ENCODE measurements around the gene PRKCA.

The PRKCA gene

GRCh38 chr17:66415366-66416206 is 113.2 kb downstream of the PRKCA start:
- DNase-seq = no peak

GRCh38 chr17:66416207-66416940 is 114.0 kb downstream of the PRKCA start:
- DNase-seq = no peak

DNA sequence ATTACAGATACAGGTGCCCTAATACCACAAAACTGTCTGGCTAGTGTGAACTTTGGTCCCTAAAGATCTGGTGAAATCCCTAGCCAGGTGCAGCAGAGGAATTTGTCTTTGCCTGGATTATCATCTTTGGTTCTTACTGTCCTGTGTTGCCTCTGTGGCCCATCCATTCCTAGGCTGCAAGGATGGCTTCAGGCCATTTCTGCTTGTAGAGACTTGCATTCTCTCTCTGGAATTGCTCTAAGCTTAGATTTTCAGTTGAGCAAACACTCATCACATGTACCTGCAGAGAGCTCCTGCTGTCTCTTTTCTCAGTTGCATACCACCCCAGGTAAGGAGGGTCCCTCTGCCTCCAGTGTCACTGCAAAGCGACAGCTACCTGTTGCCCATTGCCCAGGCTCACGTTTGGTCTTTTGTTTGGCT is 114.9 kb downstream of the PRKCA start:
- DNase-seq = no peak

- DNase-seq = no peak
These were observed 118.6 kb downstream of the PRKCA start for GRCh38 chr17:66420961-66421371.

GRCh38 chr17:66422186-66422585 is 119.8 kb downstream of the PRKCA start:
- no peak for DNase-seq

- DNase-seq = no peak
These were observed 120.9 kb downstream of the PRKCA start for GRCh38 chr17:66423056-66423955.

DNA sequence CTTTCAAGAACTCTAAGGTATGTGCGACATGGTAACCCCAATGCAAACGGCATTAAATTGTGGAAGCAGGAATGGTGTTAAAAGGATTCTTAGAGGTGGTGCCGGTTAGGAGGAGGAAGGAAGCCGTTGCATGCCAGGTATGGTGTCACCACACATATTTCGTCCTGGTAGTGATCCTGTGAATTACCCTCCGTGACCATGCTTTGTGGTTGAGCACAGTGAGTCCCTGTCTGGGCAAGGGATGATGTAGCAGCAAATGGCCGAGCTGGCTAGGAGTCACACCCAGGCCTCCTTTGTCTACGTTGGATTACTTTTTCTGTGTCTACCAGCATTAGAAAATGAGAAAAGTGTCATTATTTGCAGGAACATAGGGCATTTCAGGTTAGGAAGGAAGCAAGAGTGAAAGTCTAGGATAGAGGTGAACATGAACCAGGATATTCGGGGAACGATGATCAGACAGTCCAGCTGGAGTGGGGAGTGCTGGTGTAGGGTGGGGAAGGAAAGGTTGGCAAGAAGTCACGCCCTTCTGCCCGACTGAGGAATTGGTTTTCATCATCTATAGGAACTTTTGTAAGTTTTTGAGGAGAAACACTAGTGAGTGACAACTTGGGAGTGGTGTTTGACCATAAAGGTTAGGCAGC is 123.5 kb downstream of the PRKCA start:
- no peak for DNase-seq

- DNase-seq = peak in 4 of 5 donors; percentile 18 to 85 (median 28)
These were observed 124.1 kb downstream of the PRKCA start for GRCh38 chr17:66426397-66427033.

DNA sequence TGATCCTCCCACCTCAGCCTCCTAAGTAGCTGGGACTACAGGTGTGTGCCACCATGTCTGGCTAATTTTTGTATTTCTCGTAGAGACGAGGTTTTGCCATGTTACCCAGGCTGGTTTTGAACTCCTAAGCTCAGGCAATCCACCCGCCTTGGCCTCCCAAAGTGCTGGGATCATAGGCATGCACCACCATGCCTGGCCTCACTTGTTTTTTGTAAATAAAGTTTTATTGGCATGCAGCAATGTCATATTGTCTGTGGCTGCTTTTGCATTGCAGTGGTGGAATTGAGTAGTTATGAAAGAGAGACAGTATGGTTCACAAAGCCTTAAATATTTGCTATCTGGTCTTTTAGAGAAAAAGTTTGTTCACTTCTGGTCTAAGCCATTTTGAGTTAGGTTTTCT is 124.7 kb downstream of the PRKCA start:
- DNase-seq = no peak

GRCh38 chr17:66429680-66430079 is 127.3 kb downstream of the PRKCA start:
- DNase-seq = no peak

DNA sequence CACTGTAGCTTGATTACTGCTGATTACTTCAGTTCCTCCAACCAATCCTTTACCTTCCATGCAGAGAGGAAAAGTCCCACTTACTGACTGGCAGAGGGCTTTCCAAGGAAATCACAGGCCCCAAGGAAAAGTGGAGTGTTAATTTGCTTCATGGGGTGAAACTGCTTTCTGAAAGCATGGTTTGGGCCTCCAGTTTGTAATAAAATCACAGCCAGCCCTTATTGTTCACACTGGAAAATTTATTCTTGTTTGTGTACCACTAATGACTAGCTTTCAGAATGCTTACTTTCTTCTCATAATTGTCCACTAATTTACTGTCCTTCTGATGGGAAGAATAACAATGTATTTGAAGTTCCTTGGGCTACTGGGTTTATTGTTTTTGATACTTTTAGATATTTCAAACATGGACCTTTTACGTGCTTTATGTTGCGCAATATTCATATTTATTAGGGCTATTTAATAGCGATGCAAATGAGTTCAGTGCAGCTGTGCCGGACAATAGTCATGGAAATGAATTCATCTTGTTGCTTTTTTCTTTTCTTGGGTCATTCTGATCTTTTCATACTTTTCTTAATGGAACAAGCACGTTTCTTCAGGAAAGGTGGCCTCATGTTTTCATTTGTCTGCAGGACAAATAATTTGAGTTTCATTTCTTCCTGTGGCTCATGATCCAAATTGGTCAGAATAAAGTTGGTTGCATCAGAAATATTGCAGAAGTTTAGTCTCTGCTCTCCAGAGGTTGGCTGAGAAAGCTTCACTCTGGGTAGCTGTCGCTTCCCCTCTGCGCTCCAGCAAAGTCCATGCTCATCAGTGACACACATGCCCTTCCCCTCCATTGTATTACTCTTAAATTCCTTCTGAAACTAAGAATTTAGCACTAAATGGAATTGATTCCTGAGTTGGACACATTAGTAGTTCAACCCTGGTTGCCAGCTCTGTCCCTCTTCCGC is 128.7 kb downstream of the PRKCA start:
- no peak for DNase-seq

GRCh38 chr17:66431910-66432309 is 129.5 kb downstream of the PRKCA start:
- no peak for DNase-seq

DNA sequence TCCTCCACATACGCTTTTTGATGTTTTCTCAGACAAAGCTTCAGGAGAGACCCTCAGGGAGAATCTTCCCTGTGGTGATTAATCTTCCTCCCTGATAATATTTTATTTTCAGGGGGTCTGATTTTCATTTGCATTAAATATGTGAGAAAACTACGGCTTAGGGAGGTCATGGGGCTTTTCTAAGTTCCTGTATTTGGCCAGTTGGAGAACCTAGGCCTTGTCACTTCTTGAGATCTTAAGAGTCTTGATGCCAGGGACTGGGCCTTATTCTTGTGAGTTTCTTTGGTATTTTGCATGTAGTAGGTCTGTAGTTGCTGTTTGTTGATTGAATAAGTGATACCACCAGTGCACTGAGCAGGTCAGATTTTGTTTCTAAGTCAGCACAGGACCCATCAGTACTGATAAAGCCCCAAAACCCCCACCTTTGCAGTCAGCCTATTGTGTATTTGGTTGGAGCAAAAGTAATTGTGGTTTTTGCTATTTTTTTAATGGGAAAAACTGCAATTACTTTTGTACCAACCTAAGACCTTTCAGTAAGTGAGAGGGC is 130.1 kb downstream of the PRKCA start:
- no peak for DNase-seq

GRCh38 chr17:66432996-66433551 is 130.7 kb downstream of the PRKCA start:
- DNase-seq = no peak

- no peak for DNase-seq
These were observed 132.8 kb downstream of the PRKCA start for GRCh38 chr17:66435182-66435581.

DNA sequence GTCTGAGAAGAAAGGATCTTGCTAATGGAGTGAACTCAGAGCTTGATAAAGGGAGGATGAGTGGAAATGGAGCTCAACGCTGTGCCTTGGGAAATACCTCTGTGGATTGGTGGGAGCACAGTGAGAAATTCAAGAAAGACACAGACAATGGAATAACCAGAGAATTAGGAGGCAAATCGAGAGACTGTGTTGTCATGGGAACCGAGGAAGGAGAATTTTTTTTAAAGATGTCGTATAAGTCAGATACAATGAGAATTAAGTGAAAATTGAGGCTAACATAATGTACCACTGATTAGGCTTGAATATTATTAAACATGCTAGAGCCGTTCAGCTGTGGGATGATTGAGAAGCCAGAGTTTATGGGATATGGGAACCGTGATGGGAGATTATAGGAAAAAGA is 134.2 kb downstream of the PRKCA start:
- no peak for DNase-seq

GRCh38 chr17:66437476-66438026 is 135.1 kb downstream of the PRKCA start:
- DNase-seq = peak in 1 of 5 donors; percentile 11

DNA sequence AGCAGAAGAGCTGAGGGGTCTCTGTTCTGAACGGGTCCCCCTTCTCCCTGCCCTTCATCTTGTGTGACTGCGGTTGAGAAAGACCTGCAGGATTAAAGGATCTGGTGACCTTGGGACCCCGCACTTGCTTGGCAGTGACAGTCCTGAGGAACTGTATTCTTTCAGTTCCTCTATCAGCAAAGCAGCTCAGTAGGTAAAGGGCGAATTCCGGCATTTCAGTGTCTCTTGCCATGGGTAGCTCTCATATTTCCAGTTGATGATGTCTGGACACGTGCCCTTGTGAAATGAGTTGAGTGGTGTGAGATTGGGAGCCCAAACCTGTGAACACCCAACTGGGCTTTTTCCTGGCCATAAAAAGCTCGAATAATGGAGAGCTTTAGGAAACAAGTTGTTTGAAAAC is 135.7 kb downstream of the PRKCA start:
- no peak for DNase-seq

GRCh38 chr17:66441101-66441661 is 138.8 kb downstream of the PRKCA start:
- DNase-seq = no peak

All from T-helper 1 cell (primary cell).